Measurements from ENCODE around the gene YY1. TPM values are rescaled to one million over a fixed set of nuclear protein-coding genes. Genes with fewer than 3 reads are reported as not detected.

Gene YY1
- total RNA-seq, 1 donor from 2014 or later: 79.8 TPM

DNA sequence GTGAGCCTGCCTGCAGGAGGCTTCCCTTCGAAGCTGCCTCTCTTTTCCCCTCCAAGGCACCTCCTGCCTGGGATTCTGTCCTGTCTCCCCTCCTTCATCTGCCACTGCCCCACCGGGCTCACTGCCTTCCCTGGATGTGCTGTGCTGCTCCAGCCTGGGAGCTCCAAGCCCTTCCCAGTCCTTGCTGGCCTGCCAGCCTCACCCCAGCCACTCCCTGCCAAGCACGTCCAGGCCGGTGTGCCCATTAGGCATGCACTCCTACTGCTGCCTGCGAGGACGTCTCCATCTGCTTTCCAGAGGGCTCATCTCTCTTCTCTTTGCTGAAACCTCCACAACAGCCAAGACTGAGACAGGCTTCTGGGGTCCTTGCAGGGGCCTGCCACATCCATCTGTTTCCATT lies 75.8 kb downstream of the YY1 start:
- Mint-ChIP-seq H3K27ac (no peak overlapping the region), H3K4me1 (ENCODE audit: unreplicated experiment) (peaks cover 16% of the 10 kb centered on the region), H3K36me3 (no peaks in the 10 kb centered on the region), H3K27me3 (peaks cover 5% of the 10 kb centered on the region), H3K9me3 (no peaks in the 10 kb centered on the region), H3K4me3 (no peak overlapping the region)
- TF ChIP-seq, protein P1, sequence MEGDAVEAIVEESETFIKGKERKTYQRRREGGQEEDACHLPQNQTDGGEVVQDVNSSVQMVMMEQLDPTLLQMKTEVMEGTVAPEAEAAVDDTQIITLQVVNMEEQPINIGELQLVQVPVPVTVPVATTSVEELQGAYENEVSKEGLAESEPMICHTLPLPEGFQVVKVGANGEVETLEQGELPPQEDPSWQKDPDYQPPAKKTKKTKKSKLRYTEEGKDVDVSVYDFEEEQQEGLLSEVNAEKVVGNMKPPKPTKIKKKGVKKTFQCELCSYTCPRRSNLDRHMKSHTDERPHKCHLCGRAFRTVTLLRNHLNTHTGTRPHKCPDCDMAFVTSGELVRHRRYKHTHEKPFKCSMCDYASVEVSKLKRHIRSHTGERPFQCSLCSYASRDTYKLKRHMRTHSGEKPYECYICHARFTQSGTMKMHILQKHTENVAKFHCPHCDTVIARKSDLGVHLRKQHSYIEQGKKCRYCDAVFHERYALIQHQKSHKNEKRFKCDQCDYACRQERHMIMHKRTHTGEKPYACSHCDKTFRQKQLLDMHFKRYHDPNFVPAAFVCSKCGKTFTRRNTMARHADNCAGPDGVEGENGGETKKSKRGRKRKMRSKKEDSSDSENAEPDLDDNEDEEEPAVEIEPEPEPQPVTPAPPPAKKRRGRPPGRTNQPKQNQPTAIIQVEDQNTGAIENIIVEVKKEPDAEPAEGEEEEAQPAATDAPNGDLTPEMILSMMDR (conservative IDR thresholded peaks at IDR 0.05): no peak
- no peak for DNase-seq (ENCODE audit: extremely low spot score, unreplicated experiment)

GRCh38 chr14:100317389-100317788 lies 78.4 kb downstream of the YY1 start:
- no peaks in the 10 kb centered on the region for H3K27me3 Mint-ChIP-seq
- H3K36me3 Mint-ChIP-seq: no peaks in the 10 kb centered on the region
- H3K4me1 Mint-ChIP-seq (ENCODE audit: unreplicated experiment): peaks cover 5% of the 10 kb centered on the region
- H3K4me3 Mint-ChIP-seq: no peak overlapping the region
- H3K27ac Mint-ChIP-seq: no peak overlapping the region
- no peaks in the 10 kb centered on the region for H3K9me3 Mint-ChIP-seq
- TF ChIP-seq, protein P1 (conservative IDR thresholded peaks at IDR 0.05): no peak
- DNase-seq (ENCODE audit: extremely low spot score, unreplicated experiment): no peak

DNA sequence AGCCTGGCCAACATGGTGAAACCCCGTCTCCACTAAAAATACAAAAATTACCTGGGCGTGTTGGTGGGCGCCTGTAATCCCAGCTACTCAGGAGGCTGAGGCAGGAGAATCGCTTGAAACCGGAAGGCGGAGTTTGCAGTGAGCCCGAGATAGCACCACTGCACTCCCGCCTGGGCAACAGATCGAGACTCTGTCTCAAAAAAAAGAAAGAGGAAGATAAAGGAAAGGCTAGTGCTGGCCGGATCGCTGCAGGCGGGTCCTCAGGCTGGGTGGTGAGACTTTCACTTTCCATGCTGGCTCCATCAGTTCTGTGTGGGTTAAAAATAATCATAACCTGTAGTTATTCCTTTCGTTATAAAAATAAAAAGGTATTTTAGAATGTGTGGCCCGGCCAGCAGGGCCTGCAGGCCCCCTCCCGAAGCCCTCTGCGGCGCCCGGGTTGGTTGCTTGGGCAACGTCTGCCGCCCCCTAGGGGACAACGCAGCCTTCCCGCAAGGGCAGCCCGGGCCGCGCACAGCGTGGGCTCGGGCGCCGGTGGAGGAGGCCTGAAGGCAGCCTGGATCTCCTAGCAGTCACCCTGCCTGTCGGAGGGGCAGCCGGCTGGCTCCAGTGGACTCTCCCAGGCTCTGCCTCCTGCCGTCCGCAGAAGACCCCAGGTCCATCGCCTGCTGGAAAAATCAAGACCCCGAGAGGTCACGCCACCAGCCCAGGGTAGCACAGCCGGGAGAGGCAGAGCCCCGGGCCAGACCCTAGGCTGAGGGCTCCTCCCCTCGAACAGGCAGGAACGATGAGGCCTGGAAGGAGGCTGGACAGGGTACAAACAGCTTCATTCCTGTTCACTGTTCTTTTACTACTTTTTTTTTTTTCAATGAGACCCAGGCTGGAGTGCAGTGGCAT lies 79.2 kb downstream of the YY1 start:
- Mint-ChIP-seq H3K4me3 (no peak overlapping the region), H3K4me1 (ENCODE audit: unreplicated experiment) (no peaks in the 10 kb centered on the region), H3K27me3 (no peaks in the 10 kb centered on the region), H3K9me3 (no peaks in the 10 kb centered on the region), H3K27ac (no peak overlapping the region), H3K36me3 (no peaks in the 10 kb centered on the region)
- TF ChIP-seq, protein P1 (conservative IDR thresholded peaks at IDR 0.05): peak; percentile 81
- DNase-seq (ENCODE audit: extremely low spot score, unreplicated experiment): no peak

GRCh38 chr14:100320157-100320856 lies 81.4 kb downstream of the YY1 start:
- Mint-ChIP-seq H3K4me3 (no peak overlapping the region), H3K4me1 (ENCODE audit: unreplicated experiment) (no peaks in the 10 kb centered on the region), H3K9me3 (no peaks in the 10 kb centered on the region), H3K27me3 (no peaks in the 10 kb centered on the region), H3K36me3 (no peaks in the 10 kb centered on the region), H3K27ac (no peak overlapping the region)
- TF ChIP-seq, protein P1 (conservative IDR thresholded peaks at IDR 0.05): no peak
- DNase-seq (ENCODE audit: extremely low spot score, unreplicated experiment): no peak

GRCh38 chr14:100321473-100322137 lies 82.7 kb downstream of the YY1 start:
- H3K27ac Mint-ChIP-seq: no peak overlapping the region
- no peak for DNase-seq (ENCODE audit: extremely low spot score, unreplicated experiment)
- no peaks in the 10 kb centered on the region for H3K9me3 Mint-ChIP-seq
- TF ChIP-seq, protein P1 (conservative IDR thresholded peaks at IDR 0.05): no peak
- H3K4me1 Mint-ChIP-seq (ENCODE audit: unreplicated experiment): no peaks in the 10 kb centered on the region
- no peaks in the 10 kb centered on the region for H3K36me3 Mint-ChIP-seq
- no peaks in the 10 kb centered on the region for H3K27me3 Mint-ChIP-seq
- no peak overlapping the region for H3K4me3 Mint-ChIP-seq

All from type B pancreatic cell (in vitro differentiated cells).